Gastrocnemius medialis (tissue), 4 donors: Measurements from ENCODE around the gene SBDS. TPM values are rescaled to one million over a fixed set of nuclear protein-coding genes. Genes with fewer than 3 reads are reported as not detected.
"Not testable (repeated sequence)": the region's sequence is repeated elsewhere in the genome, so short reads cannot be mapped to it uniquely, and the experiment has no call there.

Experiments
- ATAC-seq, 2 donors: fragments of 150-250 bp; one replicate each; pipeline ENCODE4 v1.9.1; 2016
- DNase-seq, 2 donors: peaks; one replicate each; pipeline ENCODE4 v3.0.0-alpha.2; 2019
- H3K27ac ChIP-seq, 4 donors: fragments of 200-600 bp; sonication (generic); 1 replicate in 1 of 4; 2 replicates in 3 of 4; pipeline ENCODE4 v1.5.1; 2016 to 2018; ENCODE audit warnings: mild to moderate bottlenecking in 2 of 4, moderate library complexity in 1 of 4
- H3K27me3 ChIP-seq, 3 donors: fragments of 200-600 bp; sonication (generic) in 2 of 3; 1 replicate in 1 of 3; 2 replicates in 2 of 3; pipeline versions ENCODE4 v1.5.1 to v1.6.0; 2016 to 2019; ENCODE audit warnings: mild to moderate bottlenecking in 1 of 3, moderate library complexity in 1 of 3
- H3K36me3 ChIP-seq, 2 donors: fragments of 200-600 bp; sonication (generic) in 1 of 2; one replicate each; pipeline ENCODE4 v1.5.1; 2017 to 2018
- H3K4me1 ChIP-seq, 2 donors: fragments of 200-600 bp; sonication (generic) in 1 of 2; one replicate each; pipeline ENCODE4 v1.5.1; 2016 to 2017; ENCODE audit warnings: mild to moderate bottlenecking in 2 of 2
- H3K4me3 ChIP-seq, 4 donors: fragments of 200-600 bp; sonication (generic) in 3 of 4; 1 replicate in 1 of 4; 2 replicates in 3 of 4; pipeline ENCODE4 v1.5.1; 2016 to 2019; ENCODE audit warnings: mild to moderate bottlenecking in 2 of 4
- H3K9me3 ChIP-seq, 3 donors: fragments of 200-600 bp; sonication (generic) in 2 of 3; 1 replicate in 1 of 3; 2 replicates in 2 of 3; pipeline ENCODE4 v1.5.1; 2016 to 2019
- POLR2A ChIP-seq, 2 donors: fragments of 450-650 bp; IDR thresholded peaks; one replicate each; pipeline ENCODE4 v1.6.1; 2017; ENCODE audit warnings: antibody characterized with exemption in 2 of 2, mild to moderate bottlenecking in 2 of 2, moderate library complexity in 2 of 2
- in situ Hi-C, 4 donors: fragments of 200-750 bp; cut with MboI; loops; one replicate each; pipeline versions ENCODE4 v1.15.0 to v1.8.0; 2017; ENCODE audit warnings: low sequenced_read_pairs in 4 of 4
- intact Hi-C: fragments of 100-400 bp; cut with DNase I; formaldehyde crosslinking; loops from one replicate; pipeline ENCODE4 v1.15.1; 2023; ENCODE audit warnings: low total_unique reads
- total RNA-seq, 4 donors: library from RNA; depleted of rRNA; stranded (reverse); fragments of >200 nt; gene quantifications; one replicate each; pipeline versions ENCODE4 v1.1.0 to v1.2.3, GENCODE V29; 2016
- TF ChIP-seq, protein P1 (sequence below), 5 experiments: fragments of 450-650 bp in 3 of 5; fragments of 200-600 bp in 2 of 5; sonication (generic) in 2 of 5; IDR thresholded peaks in 4 of 5; conservative IDR thresholded peaks in 1 of 5; 1 replicate in 4 of 5; 2 replicates in 1 of 5; pipeline ENCODE4 v1.5.1; 2016 to 2019; ENCODE audit warnings: antibody characterized with exemption in 5 of 5, mild to moderate bottlenecking in 3 of 5, moderate library complexity in 3 of 5

The SBDS gene
- total RNA-seq, 4 donors from 2014 or later: 226 to 391 (median 235) TPM

DNA sequence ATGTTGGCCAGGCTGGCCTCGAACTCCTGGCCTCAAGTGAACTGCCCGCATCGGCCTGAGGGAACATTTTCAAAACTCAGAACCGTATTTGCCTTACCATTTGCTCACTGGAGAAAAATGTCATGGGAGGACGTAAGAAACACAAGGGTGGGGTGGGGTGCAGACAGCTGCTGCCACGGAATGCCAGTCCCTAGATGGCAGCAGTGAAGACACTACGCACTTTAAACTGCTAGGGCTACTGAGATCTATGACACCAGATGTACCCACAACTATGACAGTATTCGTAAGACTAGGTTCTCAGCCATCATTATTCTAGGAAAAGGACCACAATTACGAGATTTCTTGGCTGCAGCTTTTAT lies 716 bp downstream of the SBDS start:
- in situ Hi-C loops, H3K27me3 ChIP-seq, H3K9me3 ChIP-seq: not testable (repeated sequence)
- Histone ChIP-seq H3K4me1 (peaks cover 17 to 19% of the 10 kb centered on the region in 2 donors), H3K27ac (peak overlapping the region; percentile 97 to 100 (median 98)), H3K36me3 (peaks cover 0 to 39% of the 10 kb centered on the region in 2 donors), H3K4me3 (peak overlapping the region; percentile 77 to 96 (median 93))
- TF ChIP-seq, protein P1, sequence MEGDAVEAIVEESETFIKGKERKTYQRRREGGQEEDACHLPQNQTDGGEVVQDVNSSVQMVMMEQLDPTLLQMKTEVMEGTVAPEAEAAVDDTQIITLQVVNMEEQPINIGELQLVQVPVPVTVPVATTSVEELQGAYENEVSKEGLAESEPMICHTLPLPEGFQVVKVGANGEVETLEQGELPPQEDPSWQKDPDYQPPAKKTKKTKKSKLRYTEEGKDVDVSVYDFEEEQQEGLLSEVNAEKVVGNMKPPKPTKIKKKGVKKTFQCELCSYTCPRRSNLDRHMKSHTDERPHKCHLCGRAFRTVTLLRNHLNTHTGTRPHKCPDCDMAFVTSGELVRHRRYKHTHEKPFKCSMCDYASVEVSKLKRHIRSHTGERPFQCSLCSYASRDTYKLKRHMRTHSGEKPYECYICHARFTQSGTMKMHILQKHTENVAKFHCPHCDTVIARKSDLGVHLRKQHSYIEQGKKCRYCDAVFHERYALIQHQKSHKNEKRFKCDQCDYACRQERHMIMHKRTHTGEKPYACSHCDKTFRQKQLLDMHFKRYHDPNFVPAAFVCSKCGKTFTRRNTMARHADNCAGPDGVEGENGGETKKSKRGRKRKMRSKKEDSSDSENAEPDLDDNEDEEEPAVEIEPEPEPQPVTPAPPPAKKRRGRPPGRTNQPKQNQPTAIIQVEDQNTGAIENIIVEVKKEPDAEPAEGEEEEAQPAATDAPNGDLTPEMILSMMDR (IDR thresholded peaks at IDR 0.05 in 4 of 5, conservative IDR thresholded peaks at IDR 0.05 in 1 of 5): peak in 1 of 5 experiments; percentile 24
- intact Hi-C loops: loop anchor here (1.0 to 10.0 kb wide), 5 partner anchors 72 to 440 kb away; partner anchors contain the start of genes KCTD7 and TMEM248
- ATAC-seq: peak; percentile 72 to 77
- DNase-seq: peak; percentile 55 to 88

DNA sequence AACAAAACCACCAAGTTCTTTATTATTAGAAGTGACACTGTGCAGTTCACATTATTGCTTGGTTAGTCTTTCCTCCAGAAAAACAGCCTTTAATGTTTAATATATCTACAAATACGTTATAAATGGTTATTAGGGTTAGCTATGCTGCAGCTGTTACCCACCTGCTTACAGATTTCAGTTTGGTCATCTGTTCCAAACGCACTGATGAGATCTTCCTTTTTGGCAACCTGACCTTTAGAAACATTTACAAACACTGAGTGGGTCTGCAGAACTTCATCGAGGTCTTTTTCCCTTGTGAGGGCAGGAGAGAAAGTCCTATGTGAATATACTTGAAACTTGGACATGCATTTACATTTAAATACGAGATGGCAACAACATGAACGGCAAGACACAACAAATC lies 1.3 kb downstream of the SBDS start:
- DNase-seq, H3K9me3 ChIP-seq, in situ Hi-C loops, ATAC-seq, H3K27me3 ChIP-seq: not testable (repeated sequence)
- peak overlapping the region; percentile 97 to 100 (median 98) for H3K27ac ChIP-seq
- intact Hi-C loops: loop anchor here (5.0 to 10.0 kb wide), 2 partner anchors 72 to 439 kb away; partner anchors contain the start of gene TMEM248
- peak overlapping the region; percentile 77 to 96 (median 93) for H3K4me3 ChIP-seq
- peaks cover 0 to 44% of the 10 kb centered on the region in 2 donors for H3K36me3 ChIP-seq
- H3K4me1 ChIP-seq: peaks cover 17 to 19% of the 10 kb centered on the region in 2 donors

DNA sequence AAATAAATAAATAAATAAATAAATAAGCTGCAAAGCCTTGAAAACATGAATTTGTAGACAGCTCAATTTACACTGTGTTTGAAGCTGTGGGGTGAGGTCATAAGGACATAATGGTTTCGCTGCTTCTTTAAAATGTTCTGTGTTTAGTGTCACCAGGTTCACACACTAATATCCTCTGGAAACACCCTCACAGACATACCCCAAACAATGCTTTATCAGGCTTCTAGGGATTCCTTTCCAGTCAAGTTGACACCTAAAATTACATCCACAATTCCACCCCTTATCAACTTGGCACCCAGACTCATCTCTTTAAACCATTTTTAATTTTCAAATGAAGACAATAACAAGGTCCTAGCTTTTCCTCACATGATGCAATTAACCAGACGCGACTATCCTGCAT lies 5.8 kb downstream of the SBDS start:
- ATAC-seq, H3K4me3 ChIP-seq, H3K27me3 ChIP-seq, H3K27ac ChIP-seq, in situ Hi-C loops, intact Hi-C loops, DNase-seq, H3K9me3 ChIP-seq: not testable (repeated sequence)
- Histone ChIP-seq H3K36me3 (peaks cover 0 to 67% of the 10 kb centered on the region in 2 donors), H3K4me1 (peaks cover 10 to 13% of the 10 kb centered on the region in 2 donors)

DNA sequence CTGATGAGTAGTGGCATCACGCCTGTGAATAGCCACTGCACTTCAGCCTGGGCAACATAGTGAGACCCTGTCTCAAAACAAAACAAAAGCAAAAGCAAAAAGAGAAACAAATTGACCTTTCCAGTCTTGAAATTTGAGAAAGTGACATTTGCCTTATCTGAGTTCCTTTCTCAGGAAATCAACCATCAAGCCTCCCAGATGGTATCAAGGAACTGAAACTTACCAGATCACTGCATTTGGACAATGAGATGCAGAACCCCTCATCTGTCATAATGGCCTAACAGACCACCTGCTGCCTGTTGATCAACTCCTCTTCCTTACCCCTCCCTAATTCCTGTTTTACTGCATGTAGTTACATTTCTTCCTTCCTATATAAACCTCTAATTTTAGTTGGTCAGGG lies 15.1 kb downstream of the SBDS start:
- H3K9me3 ChIP-seq, in situ Hi-C loops, DNase-seq, H3K27me3 ChIP-seq, intact Hi-C loops, H3K36me3 ChIP-seq, H3K4me3 ChIP-seq, H3K4me1 ChIP-seq, ATAC-seq, H3K27ac ChIP-seq: not testable (repeated sequence)

DNA sequence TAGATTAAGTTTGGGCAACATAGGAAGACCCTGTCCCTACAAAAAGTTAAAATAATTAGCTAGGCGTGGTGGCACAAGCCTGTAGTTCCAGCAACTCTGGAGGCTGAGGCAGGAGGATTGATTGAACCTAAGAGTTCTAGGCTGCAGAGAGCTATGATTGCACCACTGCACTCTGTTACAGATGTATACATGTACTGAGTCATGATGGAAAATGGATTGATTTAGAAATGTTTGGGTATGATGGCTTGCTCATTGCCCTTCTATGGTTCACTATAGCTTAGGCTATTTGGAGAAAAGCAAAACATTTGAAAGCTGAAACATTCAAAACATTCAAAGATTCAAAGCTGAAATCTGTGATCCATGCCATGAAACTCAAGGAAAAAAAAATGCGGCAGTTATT lies 16.4 kb downstream of the SBDS start:
- in situ Hi-C loops, H3K27ac ChIP-seq, H3K4me1 ChIP-seq, ATAC-seq, H3K4me3 ChIP-seq, H3K36me3 ChIP-seq, H3K9me3 ChIP-seq, H3K27me3 ChIP-seq, intact Hi-C loops, DNase-seq: not testable (repeated sequence)

DNA sequence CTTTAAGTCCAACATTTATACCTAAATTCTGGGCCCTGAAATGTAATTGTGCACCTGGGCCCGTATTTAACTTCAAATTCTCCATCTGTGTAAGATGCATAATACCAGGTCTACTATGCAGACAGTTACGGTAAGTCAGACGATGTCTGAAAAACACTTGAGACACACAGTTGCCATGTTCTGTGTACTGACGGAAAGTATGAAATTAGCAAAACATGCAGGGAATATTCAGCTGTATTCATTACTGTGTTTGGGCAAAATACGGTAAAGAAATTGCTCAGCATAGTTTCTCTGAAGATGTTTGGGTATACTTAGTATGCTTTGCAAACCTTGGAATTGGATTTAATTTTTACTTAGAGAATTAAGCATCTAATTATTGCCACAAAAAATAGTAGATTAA lies 17.1 kb downstream of the SBDS start:
- ATAC-seq, H3K9me3 ChIP-seq, in situ Hi-C loops, intact Hi-C loops, H3K36me3 ChIP-seq, H3K27ac ChIP-seq, H3K4me3 ChIP-seq, DNase-seq, H3K4me1 ChIP-seq, H3K27me3 ChIP-seq: not testable (repeated sequence)

DNA sequence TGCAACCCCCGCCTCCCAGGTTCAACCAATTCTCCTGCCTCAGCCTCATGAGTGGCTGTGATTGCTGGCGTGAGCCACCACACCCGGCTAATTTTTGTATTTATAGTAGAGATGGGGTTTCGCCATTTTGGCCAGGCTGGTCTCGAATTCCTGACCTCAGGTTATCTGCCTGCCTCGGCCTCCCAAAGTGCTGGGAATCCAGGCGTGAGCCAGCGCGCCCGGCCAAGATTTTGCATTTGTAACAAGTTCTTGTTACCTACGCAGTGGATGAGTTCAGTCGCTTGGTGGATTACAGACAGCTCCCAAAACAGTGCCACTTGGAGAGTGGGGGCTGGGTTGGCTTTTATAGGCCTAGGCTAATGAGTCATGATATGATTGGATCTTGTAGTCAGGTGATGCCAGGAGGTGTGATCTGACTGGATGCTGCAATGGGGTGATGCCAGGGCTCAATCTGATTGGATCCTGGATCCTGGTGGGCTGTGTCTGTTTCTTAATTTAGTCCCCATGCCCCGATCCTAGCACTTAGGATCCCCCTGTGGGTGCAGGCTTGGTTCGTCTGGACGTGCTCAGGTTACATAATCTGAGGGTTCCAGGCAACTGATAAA lies 20.3 kb downstream of the SBDS start:
- Histone ChIP-seq H3K27ac (no peak overlapping the region), H3K36me3 (no peaks in the 10 kb centered on the region), H3K27me3 (no peaks in the 10 kb centered on the region), H3K9me3 (no peaks in the 10 kb centered on the region), H3K4me3 (no peak overlapping the region), H3K4me1 (no peaks in the 10 kb centered on the region)
- TF ChIP-seq, protein P1 (IDR thresholded peaks at IDR 0.05 in 4 of 5, conservative IDR thresholded peaks at IDR 0.05 in 1 of 5): no peak
- TF ChIP-seq POLR2A (IDR thresholded peaks at IDR 0.05): no peak
- intact Hi-C loops (no loop called here), in situ Hi-C loops (no loop called here)
- ATAC-seq (no peak), DNase-seq (no peak)
